B cell (primary cell): ENCODE measurements around the gene CCR6. TPM values are rescaled to one million over a fixed set of nuclear protein-coding genes. Genes with fewer than 3 reads are reported as not detected.
A peak's percentile ranks its signal among the peaks of the same experiment; 100 is the strongest.

Source experiments
- ATAC-seq: fragments of 200-7000 bp; cut with Tn5 transposase; one replicate; pipeline ENCODE4 v1.10.0; 2021; ENCODE audit warnings: low read depth, mild to moderate bottlenecking, moderate number of reproducible peaks, moderate library complexity
- CTCF ChIA-PET: fragments of 350-600 bp; sonication (Branson Sonifier 250); formaldehyde crosslinking; loops from one replicate; lab custom pipeline; 2021; ENCODE audit warnings: antibody characterized with exemption, inconsistent platforms; lab: Charles Lee
- POLR2A ChIA-PET: fragments of 350-600 bp; sonication (Branson Sonifier 250); formaldehyde crosslinking; loops from one replicate; lab custom pipeline; 2021; ENCODE audit warnings: antibody characterized with exemption; lab: Charles Lee
- DNase-seq: peaks from one replicate; pipeline ENCODE4 v3.0.0; 2013
- H2AFZ ChIP-seq: 2 replicates; pipeline ENCODE4 v1.6.1; 2012; ENCODE audit warnings: mild to moderate bottlenecking, low read depth, low read length; ENCODE audit not compliant: insufficient read depth, poor library complexity, severe bottlenecking
- H3K27ac ChIP-seq, 2 donors: 1 replicate in 1 of 2; 2 replicates in 1 of 2; pipeline ENCODE4 v1.5.1; 2012 to 2013; ENCODE audit warnings: low read length in 2 of 2, mild to moderate bottlenecking in 2 of 2, moderate library complexity in 1 of 2
- H3K27me3 ChIP-seq, 4 experiments: fragments of 200-600 bp in 1 of 4; sonication (generic) in 1 of 4; replicated peaks in 1 of 4; 1 replicate in 2 of 4; 2 replicates in 2 of 4; pipeline versions ENCODE4 v1.6.1 to v1.7.0; 2013 to 2016; ENCODE audit warnings: low read length in 3 of 4, mild to moderate bottlenecking in 2 of 4, mixed read lengths in 1 of 4, moderate library complexity in 1 of 4; ENCODE audit not compliant: insufficient read depth in 4 of 4, control insufficient read depth in 3 of 4; ENCODE audit errors: control extremely low read depth in 1 of 4
- H3K36me3 ChIP-seq, 2 experiments: replicated peaks in 1 of 2; 1 replicate in 1 of 2; 2 replicates in 1 of 2; pipeline versions ENCODE4 v1.6.1 to v1.7.1; 2013; ENCODE audit warnings: low read length in 1 of 2; ENCODE audit not compliant: insufficient read depth in 2 of 2, control insufficient read depth in 1 of 2; ENCODE audit errors: control extremely low read depth in 1 of 2, extremely low read depth in 1 of 2
- H3K4me1 ChIP-seq, 2 donors: fragments of 200-600 bp in 1 of 2; sonication (generic) in 1 of 2; 1 replicate in 1 of 2; 2 replicates in 1 of 2; pipeline versions ENCODE4 v1.5.1 to v1.6.1; 2013 to 2017; ENCODE audit warnings: low read length in 2 of 2; ENCODE audit not compliant: control insufficient read depth in 2 of 2, insufficient read depth in 2 of 2
- H3K4me2 ChIP-seq: replicated peaks from 2 replicates; pipeline ENCODE3; 2012; ENCODE audit warnings: mild to moderate bottlenecking, low read depth, low read length; ENCODE audit not compliant: poor library complexity, severe bottlenecking
- H3K4me3 ChIP-seq, 5 experiments: fragments of 200-600 bp in 1 of 5; sonication (generic) in 1 of 5; 1 replicate in 3 of 5; 2 replicates in 2 of 5; pipeline versions ENCODE4 v1.5.1 to v1.7.0; 2011 to 2016; ENCODE audit warnings: low read length in 4 of 5, mild to moderate bottlenecking in 4 of 5, low read depth in 2 of 5, control low read depth in 1 of 5, moderate library complexity in 1 of 5; ENCODE audit not compliant: insufficient read depth in 1 of 5; ENCODE audit errors: control extremely low read depth in 1 of 5, extremely low read depth in 1 of 5
- H3K79me2 ChIP-seq: fragments of 200-600 bp; sonication (generic); one replicate; pipeline ENCODE4 v1.6.0; 2016; ENCODE audit warnings: low read length; ENCODE audit not compliant: control insufficient read depth, insufficient read depth
- H3K9ac ChIP-seq: fragments of 200-600 bp; sonication (generic); 2 replicates; pipeline ENCODE4 v1.6.1; 2017; ENCODE audit warnings: mild to moderate bottlenecking, low read length, moderate library complexity
- H3K9me3 ChIP-seq, 3 donors: one replicate each; pipeline versions ENCODE4 v1.6.1 to v1.7.1; 2013; ENCODE audit warnings: low read length in 2 of 3; ENCODE audit not compliant: control insufficient read depth in 2 of 3, insufficient read depth in 1 of 3; ENCODE audit errors: control extremely low read depth in 1 of 3
- H4K20me1 ChIP-seq: 2 replicates; pipeline ENCODE4 v1.6.0; 2012; ENCODE audit warnings: mild to moderate bottlenecking, low read length; ENCODE audit not compliant: insufficient read depth, control insufficient read depth, poor library complexity, severe bottlenecking
- H3K27ac Mint-ChIP-seq: one replicate; pipeline ENCODE4 v1.8.0; 2021; ENCODE audit warnings: mixed read lengths
- H3K27me3 Mint-ChIP-seq: one replicate; pipeline ENCODE4 v1.8.0; 2021; ENCODE audit warnings: mixed read lengths
- H3K4me1 Mint-ChIP-seq: one replicate; pipeline ENCODE4 v1.8.0; 2021; ENCODE audit warnings: mixed read lengths
- H3K4me3 Mint-ChIP-seq: one replicate; pipeline ENCODE4 v1.8.0; 2021; ENCODE audit warnings: mixed read lengths
- H3K9me3 Mint-ChIP-seq: one replicate; pipeline ENCODE4 v1.8.0; 2022; ENCODE audit warnings: mixed read lengths; ENCODE audit not compliant: insufficient read depth
- CTCF ChIP-seq: fragments of 200-600 bp; IDR thresholded peaks from one replicate; pipeline ENCODE4 v1.8.0; 2022; ENCODE audit warnings: antibody characterized with exemption, mild to moderate bottlenecking
- EZH2 ChIP-seq: IDR thresholded peaks from 2 replicates; pipeline ENCODE4 v1.6.1; 2012; ENCODE audit warnings: borderline replicate concordance, low read depth, mild to moderate bottlenecking, moderate library complexity, low read length; ENCODE audit not compliant: insufficient read depth, poor library complexity, severe bottlenecking
- WGBS: methylation state at CpG from one replicate; pipeline ENCODE4 v1.1.5; 2013; ENCODE audit warnings: missing lambda C conversion rate; ENCODE audit not compliant: insufficient coverage; 5-methylcytosine and 5-hydroxymethylcytosine counted together
- intact Hi-C: fragments of 100-400 bp; cut with micrococcal nuclease; formaldehyde crosslinking; loops from one replicate; pipeline ENCODE4 v1.10.0; 2022
- polyA plus RNA-seq: library from polyadenylated mRNA; depleted of rRNA; stranded (reverse); fragments of >200 nt; gene quantifications from 2 replicates; pipeline ENCODE4 v1.2.3, GENCODE V29; 2012
- total RNA-seq, 2 donors: library from RNA; stranded (reverse); fragments of 120-200 nt in 1 of 2; gene quantifications; 1 replicate in 1 of 2; 2 replicates in 1 of 2; pipeline versions ENCODE4 v1.2.3 to v1.2.4, GENCODE V29; 2013 to 2022

Gene CCR6
- total and polyA plus RNA-seq, 2 donors (not counting 1 experiment from before 2014, with no cell fraction given) = 18.2 to 30.9 TPM

GRCh38 chr6:167098825-167099225 lies 24.1 kb upstream of the CCR6 start:
- peak; percentile 86 for DNase-seq
- POLR2A ChIA-PET = interaction anchor here (0.9 to 14.1 kb wide), 3 partner anchors 9 to 31 kb away, joined by 5 to 432 read pairs (median 7); partner anchors contain the start of gene CCR6
- peak overlapping the region in 1 of 5 experiments; percentile 35 for H3K4me3 ChIP-seq
- peak; percentile 22 for ATAC-seq
- CTCF ChIA-PET = interaction anchor here (0.6 to 2.7 kb wide), 9 partner anchors 9 to 41 kb away, joined by 3 to 28 read pairs (median 6); no protein-coding TSS in a partner anchor
- H3K9me3 ChIP-seq = peaks cover 0 to 3% (median 0%) of the 10 kb centered on the region in 3 donors
- no peaks in the 10 kb centered on the region for H3K36me3 ChIP-seq
- TF ChIP-seq EZH2 = no peak
- peak; percentile 21 for TF ChIP-seq CTCF
- no peak overlapping the region for H2AFZ ChIP-seq
- H3K4me3 Mint-ChIP-seq = peak overlapping the region; percentile 53
- H3K4me1 Mint-ChIP-seq = peaks cover 92% of the 10 kb centered on the region
- no peaks in the 10 kb centered on the region for H3K9me3 Mint-ChIP-seq
- intact Hi-C loops = loop anchor here (5.0 kb wide), 1 partner anchor 102 kb away; the partner anchor contains the start of gene CEP43
- H3K9ac ChIP-seq = no peak overlapping the region
- no peaks in the 10 kb centered on the region for H3K27me3 Mint-ChIP-seq
- no peaks in the 10 kb centered on the region for H3K27me3 ChIP-seq
- no peaks in the 10 kb centered on the region for H4K20me1 ChIP-seq
- peaks cover 30% of the 10 kb centered on the region for H3K79me2 ChIP-seq
- peak overlapping the region; percentile 82 to 89 for H3K27ac ChIP-seq
- peak overlapping the region; percentile 84 for H3K27ac Mint-ChIP-seq
- 0% methylated on average over 3 of the region's 4 CpGs for WGBS
- H3K4me2 ChIP-seq = peak overlapping the region; percentile 67
- peaks cover 97 to 99% of the 10 kb centered on the region in 2 donors for H3K4me1 ChIP-seq

GRCh38 chr6:167099707-167100106 lies 23.2 kb upstream of the CCR6 start:
- Mint-ChIP-seq H3K4me1 (peaks cover 92% of the 10 kb centered on the region), H3K4me3 (peak overlapping the region; percentile 42), H3K27ac (peak overlapping the region; percentile 84), H3K9me3 (no peaks in the 10 kb centered on the region), H3K27me3 (no peaks in the 10 kb centered on the region)
- H3K27me3 ChIP-seq = no peaks in the 10 kb centered on the region
- H3K4me1 ChIP-seq = peaks cover 97 to 100% of the 10 kb centered on the region in 2 donors
- ChIA-PET CTCF (interaction anchor here (2.5 to 2.7 kb wide), 2 partner anchors 24 to 40 kb away, joined by 13 to 28 read pairs; no protein-coding TSS in a partner anchor), POLR2A (interaction anchor here (14.1 kb wide), 1 partner anchor 20 kb away, joined by 432 read pairs; the partner anchor contains the start of gene CCR6)
- H3K79me2 ChIP-seq = peaks cover 35% of the 10 kb centered on the region
- ATAC-seq = no peak
- no peak for DNase-seq
- H2AFZ ChIP-seq = no peak overlapping the region
- peak overlapping the region; percentile 82 to 89 for H3K27ac ChIP-seq
- WGBS = 96% methylated on average over 3 of the region's 8 CpGs
- no peak for TF ChIP-seq EZH2
- no peak for TF ChIP-seq CTCF
- H3K36me3 ChIP-seq = no peaks in the 10 kb centered on the region
- no peak overlapping the region for H3K9ac ChIP-seq
- H3K4me2 ChIP-seq = peak overlapping the region; percentile 67
- peaks cover 0 to 3% (median 0%) of the 10 kb centered on the region in 3 donors for H3K9me3 ChIP-seq
- intact Hi-C loops = loop anchor here (5.0 kb wide), 1 partner anchor 102 kb away; the partner anchor contains the start of gene CEP43
- no peaks in the 10 kb centered on the region for H4K20me1 ChIP-seq
- no peak overlapping the region for H3K4me3 ChIP-seq
